ENCODE results near the gene FBXW5. TPM values are rescaled to one million over a fixed set of nuclear protein-coding genes. Genes with fewer than 3 reads are reported as not detected.
A peak's percentile ranks its signal among the peaks of the same experiment; 100 is the strongest.

FBXW5 gene
- total RNA-seq, 2 donors from 2014 or later, result 203 to 233 TPM

GRCh38 chr9:136954270-136955083 lies 9.9 kb upstream of the FBXW5 start:
- Histone ChIP-seq H3K36me3 (no peaks in the 10 kb centered on the region), H3K27ac (no peak overlapping the region), H3K9me3 (no peaks in the 10 kb centered on the region), H3K4me3 (no peak overlapping the region), H3K4me1 (peaks cover 0 to 33% of the 10 kb centered on the region in 2 donors), H3K27me3 (no peaks in the 10 kb centered on the region)
- TF ChIP-seq CTCF (IDR thresholded peaks at IDR 0.05), result no peak
- no peak for DNase-seq (ENCODE audit: low spot score)

GRCh38 chr9:136953771-136954269 lies 9.3 kb upstream of the FBXW5 start:
- Histone ChIP-seq H3K9me3 (no peaks in the 10 kb centered on the region), H3K4me1 (peaks cover 0 to 40% of the 10 kb centered on the region in 2 donors), H3K4me3 (no peak overlapping the region), H3K27me3 (no peaks in the 10 kb centered on the region), H3K27ac (peak overlapping the region in 1 of 2 donors; percentile 98), H3K36me3 (no peaks in the 10 kb centered on the region)
- no peak for TF ChIP-seq CTCF (IDR thresholded peaks at IDR 0.05)
- DNase-seq (ENCODE audit: low spot score), result no peak

- Histone ChIP-seq H3K36me3 (no peaks in the 10 kb centered on the region), H3K27me3 (no peaks in the 10 kb centered on the region), H3K9me3 (no peaks in the 10 kb centered on the region), H3K4me1 (peaks cover 0 to 47% of the 10 kb centered on the region in 2 donors), H3K4me3 (peak overlapping the region in 1 of 2 donors; percentile 2), H3K27ac (peak overlapping the region; percentile 85 to 98)
- DNase-seq (ENCODE audit: low spot score), result no peak
- no peak for TF ChIP-seq CTCF (IDR thresholded peaks at IDR 0.05)
These were observed 8.6 kb upstream of the FBXW5 start for GRCh38 chr9:136952876-136953770.

GRCh38 chr9:136952321-136952850 lies 7.8 kb upstream of the FBXW5 start:
- no peak for DNase-seq (ENCODE audit: low spot score)
- Histone ChIP-seq H3K27ac (peak overlapping the region; percentile 85 to 98), H3K4me1 (peaks cover 0 to 54% of the 10 kb centered on the region in 2 donors), H3K27me3 (no peaks in the 10 kb centered on the region), H3K4me3 (peak overlapping the region in 1 of 2 donors; percentile 2), H3K9me3 (no peaks in the 10 kb centered on the region), H3K36me3 (no peaks in the 10 kb centered on the region)
- TF ChIP-seq CTCF (IDR thresholded peaks at IDR 0.05), result no peak

GRCh38 chr9:136951541-136952320 lies 7.2 kb upstream of the FBXW5 start, which contains the start of gene LCN12:
Gene LCN12 (plus strand): TSS chr9:136952273. CDS start chr9:136952328, 55 bp downstream.
- no peak for TF ChIP-seq CTCF (IDR thresholded peaks at IDR 0.05)
- no peak for DNase-seq (ENCODE audit: low spot score)
- Histone ChIP-seq H3K36me3 (no peaks in the 10 kb centered on the region), H3K27ac (peak within 1 kb of the TSS; percentile 85 to 98), H3K4me3 (peak within 1 kb of the TSS in 1 of 2 donors; percentile 2), H3K27me3 (no peaks in the 10 kb centered on the region), H3K9me3 (no peaks in the 10 kb centered on the region), H3K4me1 (peaks cover 0 to 60% of the 10 kb centered on the region in 2 donors)
